Liver (tissue), 10 donors: Measurements from ENCODE around the gene SEC22B. TPM values are rescaled to one million over a fixed set of nuclear protein-coding genes. Genes with fewer than 3 reads are reported as not detected.
"Not testable (repeated sequence)": the region's sequence is repeated elsewhere in the genome, so short reads cannot be mapped to it uniquely, and the experiment has no call there.

ENCODE experiments used
- DNase-seq: peaks from one replicate; pipeline ENCODE4 v3.0.0-alpha.2; 2017; ENCODE audit warnings: low spot score
- H3K27ac ChIP-seq, 2 donors: one replicate each; pipeline ENCODE4 v1.7.0; 2013; ENCODE audit warnings: inconsistent platforms in 2 of 2, low read length in 2 of 2, control low read depth in 1 of 2, low read depth in 1 of 2, mild to moderate bottlenecking in 1 of 2
- H3K27me3 ChIP-seq, 4 donors: one replicate each; pipeline versions ENCODE4 v1.6.1 to v1.7.0; 2013; ENCODE audit warnings: low read length in 3 of 4, inconsistent platforms in 1 of 4, mild to moderate bottlenecking in 1 of 4, moderate library complexity in 1 of 4; ENCODE audit not compliant: control insufficient read depth in 4 of 4, insufficient read depth in 4 of 4
- H3K36me3 ChIP-seq, 4 donors: one replicate each; pipeline versions ENCODE4 v1.6.1 to v1.7.0; 2013; ENCODE audit warnings: low read length in 3 of 4, mild to moderate bottlenecking in 3 of 4, low read depth in 1 of 4, moderate library complexity in 1 of 4; ENCODE audit not compliant: control insufficient read depth in 4 of 4, insufficient read depth in 3 of 4
- H3K4me1 ChIP-seq, 4 donors: one replicate each; pipeline versions ENCODE4 v1.6.1 to v1.7.0; 2013; ENCODE audit warnings: low read length in 3 of 4, mild to moderate bottlenecking in 3 of 4, moderate library complexity in 1 of 4; ENCODE audit not compliant: control insufficient read depth in 4 of 4, insufficient read depth in 4 of 4
- H3K4me3 ChIP-seq, 3 donors: one replicate each; pipeline versions ENCODE4 v1.6.1 to v1.7.0; 2013; ENCODE audit warnings: low read length in 3 of 3, control low read depth in 1 of 3, low read depth in 1 of 3, mild to moderate bottlenecking in 1 of 3
- H3K9ac ChIP-seq, 2 donors: one replicate each; pipeline ENCODE4 v1.7.0; 2013; ENCODE audit warnings: low read length in 2 of 2, mild to moderate bottlenecking in 2 of 2, moderate library complexity in 2 of 2, control low read depth in 1 of 2, low read depth in 1 of 2
- H3K9me3 ChIP-seq, 4 donors: one replicate each; pipeline versions ENCODE4 v1.6.1 to v1.7.0; 2013; ENCODE audit warnings: low read length in 3 of 4; ENCODE audit not compliant: control insufficient read depth in 4 of 4
- WGBS: extraction: QIAGEN DNeasy Blood & Tissue Kit; methylation state at CpG from one replicate; pipeline ENCODE4 v1.1.7; 2013; 5-methylcytosine and 5-hydroxymethylcytosine counted together
- polyA plus RNA-seq, 2 donors: library from polyadenylated mRNA; stranded (reverse) in 1 of 2; unstranded in 1 of 2; fragments of 200-250 nt in 1 of 2; fragments of >200 nt in 1 of 2; fragmentation: Nextera tagmentation in 1 of 2; extraction: Ambion mirVana in 1 of 2; gene quantifications; one replicate each; pipeline versions ENCODE4 v1.2.1 to v1.2.3, GENCODE V29; 2013 to 2015
- small RNA-seq: library from RNA; depleted of rRNA; stranded (forward); fragments of <200 nt; gene quantifications from one replicate; pipeline ENCODE3, GENCODE V24; 2014
- total RNA-seq, 2 donors: library from RNA; depleted of rRNA; stranded (reverse); fragments of >200 nt; gene quantifications; one replicate each; pipeline ENCODE4 v1.2.3, GENCODE V29; 2014
- donor health status: healthy.
- donor health status: healthy.
- donor health status: healthy.
- donor health status: healthy.
- donor health status: healthy.

The SEC22B gene
- total and polyA plus RNA-seq, 4 donors = 11.5 to 33.0 (median 22.4) TPM

DNA sequence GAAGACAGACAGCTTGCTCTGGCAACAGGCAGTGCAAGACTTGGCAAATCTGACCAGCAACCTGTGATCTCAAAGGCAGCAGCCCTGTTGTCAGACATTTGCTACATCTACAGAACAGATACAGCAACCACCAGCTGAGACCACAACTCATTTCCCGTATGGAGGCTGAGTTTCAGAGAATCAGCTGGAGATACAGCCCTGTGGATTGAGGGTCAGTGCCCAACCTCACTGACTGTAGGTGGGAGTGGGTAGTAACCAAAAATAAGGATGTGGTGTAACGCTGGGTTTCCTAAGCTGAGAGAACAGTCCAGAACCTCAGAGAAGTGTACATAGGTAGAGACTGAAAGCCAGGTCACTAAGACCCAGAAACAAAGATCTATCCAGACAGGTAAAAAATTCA is 71.0 kb downstream of the SEC22B start:
- H3K27ac ChIP-seq, H3K4me3 ChIP-seq, H3K27me3 ChIP-seq, DNase-seq, H3K9me3 ChIP-seq, H3K36me3 ChIP-seq, H3K4me1 ChIP-seq, H3K9ac ChIP-seq: not testable (repeated sequence)
- WGBS = 82% methylated on average over 1 of the region's 2 CpGs

DNA sequence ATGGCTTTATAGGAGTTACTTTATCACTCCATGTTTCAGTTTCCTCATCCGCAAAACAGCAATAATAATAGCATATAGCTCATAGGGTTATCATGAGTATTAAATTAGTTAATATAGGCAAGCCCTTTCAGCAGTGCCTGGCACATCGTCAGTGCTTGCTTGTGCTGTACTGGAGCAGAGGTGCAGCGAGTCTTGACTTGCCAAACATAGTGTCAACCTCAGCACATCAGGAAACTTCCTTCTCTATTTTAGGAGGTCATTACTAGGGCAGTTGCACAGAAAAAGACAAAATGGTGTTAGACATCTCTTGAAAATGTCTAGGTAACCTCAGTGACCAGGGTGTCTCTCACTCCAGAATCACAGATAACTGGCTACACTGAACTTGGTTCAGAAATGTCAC is 72.6 kb downstream of the SEC22B start:
- DNase-seq, H3K4me1 ChIP-seq, H3K36me3 ChIP-seq, H3K27me3 ChIP-seq, H3K9ac ChIP-seq, H3K4me3 ChIP-seq, H3K9me3 ChIP-seq, H3K27ac ChIP-seq: not testable (repeated sequence)
- no CpG with 5 or more reads among the region's 3 CpGs for WGBS

DNA sequence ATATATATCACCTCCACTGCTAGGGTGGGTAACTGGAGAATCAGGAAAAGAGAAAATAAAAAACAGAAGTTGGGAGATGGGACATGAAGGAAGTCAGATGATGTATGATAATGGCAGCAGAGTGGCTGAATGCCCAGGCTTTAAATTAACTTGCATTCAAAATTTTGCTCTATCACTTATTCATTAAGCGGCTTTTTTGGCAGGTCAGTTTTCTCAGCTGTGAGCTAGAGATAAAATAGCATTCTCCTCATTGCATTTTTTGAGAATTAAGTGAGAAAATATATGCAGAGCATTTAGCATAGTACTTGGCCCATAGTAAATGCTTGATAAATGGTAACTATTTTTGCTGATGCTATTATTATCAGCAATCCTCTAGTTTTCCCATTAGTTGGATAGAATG is 74.7 kb downstream of the SEC22B start:
- not testable (repeated sequence) for H3K9me3 ChIP-seq, H3K27ac ChIP-seq, H3K36me3 ChIP-seq, H3K4me1 ChIP-seq, H3K27me3 ChIP-seq, H3K9ac ChIP-seq, DNase-seq, H3K4me3 ChIP-seq
- WGBS = 92% methylated on average over 1 of the region's 1 CpG

Small RNA genes lying within 50 kb of the gene (small RNA-seq; reads per million reads assigned to genes)
- gene RNU6-465P = not detected

Other genes with a start within 250 kb of the SEC22B start
- gene NOTCH2, start 106.9 kb downstream of the SEC22B start, total RNA-seq = 10 to 100 TPM; 40.3 to 55.3 TPM
- 10 to 100 TPM in 1 of 2 donors, 1 to 10 TPM in 1; 8.7 to 14.5 TPM for gene NOTCH2, start 106.9 kb downstream of the SEC22B start, polyA plus RNA-seq
- gene NBPF8, start 238.5 kb upstream of the SEC22B start, total RNA-seq = 10 to 100 TPM in 1 of 2 donors, 1 to 10 TPM in 1; 2.6 to 42.2 TPM
- 10 to 100 TPM in 1 of 2 donors, 1 to 10 TPM in 1; 7.8 to 15.1 TPM for gene NBPF8, start 238.5 kb upstream of the SEC22B start, polyA plus RNA-seq